Measurements from ENCODE around the gene TMEM8B.

Gene TMEM8B

DNA sequence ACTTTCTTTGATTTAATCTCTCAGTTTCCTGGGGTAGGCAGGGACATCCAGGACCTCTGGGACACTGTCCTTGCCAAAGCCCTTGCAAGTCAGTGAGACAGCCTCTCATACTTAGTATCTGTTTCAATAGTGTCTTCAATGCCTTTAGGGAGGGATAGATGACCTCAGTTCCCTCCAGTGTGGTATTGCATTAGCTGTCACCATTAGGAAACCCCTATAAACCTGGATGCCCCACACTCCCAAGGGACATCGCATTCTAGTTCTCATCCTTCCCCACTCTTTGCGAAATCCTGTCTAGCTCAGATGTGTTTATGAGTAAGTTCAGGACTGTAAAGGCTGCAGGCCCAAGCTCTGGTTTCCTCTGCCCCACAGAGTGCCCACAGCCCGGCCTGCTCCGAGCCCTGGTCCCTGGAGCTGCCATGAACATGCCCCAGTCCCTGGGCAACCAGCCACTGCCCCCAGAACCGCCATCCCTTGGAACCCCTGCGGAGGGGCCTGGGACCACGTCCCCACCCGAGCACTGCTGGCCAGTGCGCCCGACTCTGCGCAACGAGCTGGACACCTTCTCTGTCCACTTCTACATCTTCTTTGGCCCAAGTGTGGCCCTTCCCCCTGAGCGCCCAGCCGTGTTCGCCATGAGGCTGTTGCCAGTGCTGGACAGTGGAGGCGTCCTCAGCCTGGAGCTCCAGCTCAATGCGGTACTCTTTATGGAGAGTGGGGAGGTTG lies 13.2 kb downstream of the TMEM8B start:
- DNase-seq, result no peak

GRCh38 chr9:35842795-35843194 lies 13.8 kb downstream of the TMEM8B start:
- DNase-seq, result no peak

DNA sequence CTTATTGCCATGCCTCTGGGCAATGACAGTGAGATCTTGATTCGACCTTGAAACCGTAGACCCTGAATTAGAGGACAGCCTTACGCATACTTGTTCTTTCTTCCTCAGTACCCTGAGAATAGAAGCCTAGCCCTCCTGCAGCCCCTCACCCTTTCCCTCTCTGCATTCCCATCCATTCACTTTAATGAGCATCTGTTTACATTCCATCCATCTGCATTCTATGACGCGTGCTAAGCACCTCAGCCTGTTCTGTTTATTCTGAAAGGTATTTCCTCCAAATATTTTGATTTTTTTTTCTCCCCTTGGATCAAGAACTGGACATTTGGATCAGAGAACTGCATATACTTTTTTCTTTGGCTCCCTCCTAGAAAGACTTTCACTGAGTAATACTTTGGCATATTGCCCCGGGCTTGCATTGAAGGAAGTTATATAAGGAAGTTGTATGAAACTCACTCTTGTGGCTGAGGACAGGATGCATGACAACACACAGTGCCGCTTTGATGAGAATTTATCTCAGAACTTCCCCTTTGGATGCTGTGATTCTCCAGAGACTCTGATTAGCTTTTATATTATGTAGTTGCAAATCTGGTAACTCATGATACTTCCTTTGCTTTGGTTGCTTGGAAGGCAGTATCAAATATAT lies 15.7 kb downstream of the TMEM8B start:
- peak in 1 of 2 experiments; percentile 15 for DNase-seq

- no peak for DNase-seq
Measured at GRCh38 chr9:35845824-35846771, 17.1 kb downstream of the TMEM8B start.

- no peak for DNase-seq
Measured at GRCh38 chr9:35847792-35848572, 19.0 kb downstream of the TMEM8B start.

DNA sequence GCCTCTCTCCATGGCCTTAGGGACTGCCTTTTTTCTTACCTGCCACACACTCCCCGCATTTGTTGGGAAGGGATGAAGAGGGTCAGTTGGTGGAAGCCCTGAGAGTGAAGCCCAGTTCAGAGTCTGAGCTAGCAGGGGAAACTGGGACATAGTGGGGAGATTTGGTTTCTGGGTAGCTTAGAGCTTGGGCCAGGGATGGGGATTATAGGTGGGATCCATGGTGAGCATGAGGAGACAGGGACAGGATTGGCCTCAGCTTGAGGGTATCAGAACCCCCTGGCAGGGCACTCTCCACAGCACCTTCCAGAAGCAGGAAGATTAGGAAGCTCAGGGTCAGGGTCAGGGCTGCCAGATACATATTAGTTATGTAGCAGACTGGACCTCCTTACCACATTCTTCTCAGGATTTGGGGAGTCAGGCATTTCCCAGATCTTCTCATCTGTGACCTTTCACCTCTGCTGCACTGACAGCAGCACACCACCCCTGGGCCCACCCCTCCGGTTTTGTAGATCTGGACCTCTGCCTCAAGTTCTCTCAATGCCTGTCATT lies 23.3 kb downstream of the TMEM8B start:
- no peak for DNase-seq

DNA sequence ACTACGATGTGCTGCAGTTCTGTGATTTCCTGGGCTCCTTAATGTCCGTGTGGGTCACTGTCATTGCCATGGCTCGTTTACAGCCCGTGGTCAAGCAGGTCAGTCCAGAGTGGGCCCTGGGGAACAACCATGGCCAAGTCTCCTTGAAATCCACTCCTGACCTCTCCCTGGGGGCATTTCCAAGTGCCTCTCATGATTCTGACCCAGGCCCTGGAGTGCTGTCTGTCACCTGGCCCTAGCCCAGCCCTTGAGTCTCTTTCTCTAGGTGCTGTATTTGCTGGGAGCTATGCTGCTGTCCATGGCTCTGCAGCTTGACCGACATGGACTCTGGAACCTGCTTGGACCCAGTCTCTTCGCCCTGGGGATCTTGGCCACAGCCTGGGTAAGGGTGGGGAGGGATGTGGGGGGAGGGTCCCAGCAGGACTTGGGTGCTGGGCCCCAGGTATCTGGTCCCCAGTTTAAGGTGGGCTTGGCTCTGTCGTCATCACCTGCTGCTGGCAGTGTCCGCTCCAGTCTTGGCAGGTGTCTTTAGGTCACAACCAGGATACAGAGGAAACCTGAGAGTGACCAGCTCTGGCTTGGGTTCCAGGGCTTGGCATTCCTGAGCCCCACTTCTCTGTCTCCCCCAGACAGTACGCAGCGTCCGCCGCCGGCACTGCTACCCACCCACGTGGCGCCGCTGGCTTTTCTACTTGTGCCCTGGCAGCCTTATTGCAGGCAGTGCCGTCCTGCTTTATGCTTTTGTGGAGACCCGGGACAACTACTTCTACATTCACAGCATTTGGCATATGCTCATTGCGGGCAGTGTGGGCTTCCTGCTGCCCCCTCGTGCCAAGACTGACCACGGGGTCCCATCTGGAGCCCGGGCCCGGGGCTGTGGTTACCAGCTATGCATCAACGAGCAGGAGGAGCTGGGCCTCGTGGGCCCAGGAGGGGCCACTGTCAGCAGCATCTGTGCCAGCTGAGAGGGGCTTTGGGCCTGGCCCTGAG lies 24.1 kb downstream of the TMEM8B start:
- DNase-seq, result no peak

- DNase-seq, result no peak
Measured at GRCh38 chr9:35854091-35854762, 25.2 kb downstream of the TMEM8B start.

DNA sequence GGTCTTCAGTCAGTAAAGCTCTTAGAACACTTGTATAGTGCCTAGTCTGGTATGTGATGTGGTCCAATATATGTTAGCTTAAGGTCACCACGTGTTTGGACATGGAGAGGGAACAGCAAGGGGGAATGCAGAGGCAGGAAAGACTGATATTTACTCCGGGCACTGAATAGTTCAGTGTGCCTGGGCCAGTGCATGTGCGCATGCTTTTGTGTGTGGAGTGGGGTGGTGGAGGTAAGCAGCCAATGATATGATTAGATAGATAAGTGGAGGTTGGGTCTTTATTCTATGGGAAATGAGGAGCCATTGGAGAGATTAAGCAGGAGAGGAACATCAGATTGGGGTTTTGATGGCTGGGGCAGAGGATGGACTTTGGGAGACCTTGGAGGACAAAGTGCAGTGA lies 27.2 kb downstream of the TMEM8B start:
- no peak for DNase-seq

DNA sequence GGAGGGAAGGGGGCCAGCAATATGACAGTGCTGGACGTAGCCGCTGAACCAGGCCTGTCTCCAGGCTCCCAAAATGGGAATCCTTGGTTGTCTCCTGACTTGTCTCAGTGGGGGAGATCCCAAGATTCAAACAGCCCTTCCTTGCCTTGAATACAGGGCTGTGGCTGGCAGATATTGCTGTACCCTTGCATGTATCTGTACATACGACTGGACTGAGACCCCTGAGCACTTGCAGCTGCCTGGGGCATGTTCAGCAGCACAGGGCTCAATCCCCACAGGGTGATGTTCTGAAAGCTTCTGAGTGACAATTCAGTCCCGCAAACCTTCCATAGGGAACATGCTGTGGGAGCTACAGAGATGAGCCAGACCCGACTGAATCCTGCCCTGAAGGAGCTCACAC lies 27.9 kb downstream of the TMEM8B start:
- DNase-seq, result no peak

DNA sequence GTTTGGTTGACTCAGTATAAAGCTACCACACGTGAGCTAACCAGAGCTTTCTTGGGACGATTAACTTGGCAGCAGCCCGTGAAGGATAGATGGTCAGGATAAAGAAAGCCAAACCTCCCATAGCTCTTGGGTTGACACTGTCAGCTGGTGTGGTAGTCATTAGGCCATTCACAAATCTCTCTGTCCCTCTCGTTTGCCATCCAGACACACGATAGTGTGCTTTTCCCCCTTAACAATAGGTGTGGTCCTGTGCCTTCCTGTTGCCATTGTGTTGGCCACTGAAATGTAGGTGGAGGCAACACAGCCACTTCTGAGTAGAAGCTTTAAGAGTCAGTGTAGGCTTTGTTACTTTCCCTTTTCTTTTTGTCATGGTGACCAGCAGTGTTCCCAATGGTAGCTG lies 29.4 kb downstream of the TMEM8B start:
- DNase-seq, result no peak

DNA sequence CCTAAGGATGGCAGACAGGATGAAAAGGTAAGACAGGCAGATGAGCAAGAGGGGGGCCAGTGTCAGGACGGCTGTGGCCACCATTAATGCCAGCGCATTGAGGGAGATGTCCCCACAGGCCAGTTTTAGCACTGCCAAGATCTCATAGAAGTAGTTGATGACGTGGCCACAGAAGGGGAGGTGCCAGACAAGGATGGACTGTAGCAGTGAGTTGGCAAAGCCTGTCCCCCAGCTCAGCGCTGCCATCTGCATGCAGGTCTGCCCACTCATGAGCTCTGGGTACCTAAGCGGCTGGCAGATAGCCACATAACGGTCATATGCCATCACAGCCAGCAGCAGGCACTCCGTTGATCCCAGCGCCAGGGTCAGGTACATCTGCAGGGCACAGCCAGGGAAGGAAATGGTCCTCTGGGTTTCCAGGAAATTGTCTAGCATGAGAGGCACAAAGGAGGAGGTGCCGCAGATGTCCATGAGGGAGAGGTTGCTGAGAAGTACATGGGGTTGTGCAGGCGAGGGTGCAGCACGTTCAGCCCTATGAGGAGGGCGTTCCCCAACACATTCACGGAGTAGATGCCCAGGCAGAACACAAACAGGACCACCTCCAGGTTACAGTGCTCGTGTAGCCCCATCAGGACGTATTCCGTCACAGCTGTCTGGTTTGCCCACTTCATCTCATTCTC lies 30.4 kb downstream of the TMEM8B start:
- peak in 1 of 2 experiments; percentile 16 for DNase-seq

DNA sequence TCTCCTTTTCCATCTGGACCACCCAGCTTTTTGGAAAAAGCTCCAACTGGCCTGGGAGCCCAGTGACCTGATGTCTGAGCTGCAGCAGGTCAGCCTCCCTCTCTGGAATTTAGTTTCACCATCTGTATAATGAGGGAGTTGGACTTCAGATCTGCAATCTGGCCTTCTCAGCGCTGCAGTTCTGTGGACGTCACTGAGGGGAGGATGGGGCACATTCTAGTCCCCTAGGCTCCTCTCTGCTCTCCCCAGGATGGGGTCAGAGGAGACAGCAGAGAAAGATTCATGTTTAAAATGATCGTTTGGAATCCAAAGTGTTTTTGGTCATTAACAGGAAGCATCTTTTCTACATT lies 30.9 kb downstream of the TMEM8B start:
- no peak for DNase-seq

DNA sequence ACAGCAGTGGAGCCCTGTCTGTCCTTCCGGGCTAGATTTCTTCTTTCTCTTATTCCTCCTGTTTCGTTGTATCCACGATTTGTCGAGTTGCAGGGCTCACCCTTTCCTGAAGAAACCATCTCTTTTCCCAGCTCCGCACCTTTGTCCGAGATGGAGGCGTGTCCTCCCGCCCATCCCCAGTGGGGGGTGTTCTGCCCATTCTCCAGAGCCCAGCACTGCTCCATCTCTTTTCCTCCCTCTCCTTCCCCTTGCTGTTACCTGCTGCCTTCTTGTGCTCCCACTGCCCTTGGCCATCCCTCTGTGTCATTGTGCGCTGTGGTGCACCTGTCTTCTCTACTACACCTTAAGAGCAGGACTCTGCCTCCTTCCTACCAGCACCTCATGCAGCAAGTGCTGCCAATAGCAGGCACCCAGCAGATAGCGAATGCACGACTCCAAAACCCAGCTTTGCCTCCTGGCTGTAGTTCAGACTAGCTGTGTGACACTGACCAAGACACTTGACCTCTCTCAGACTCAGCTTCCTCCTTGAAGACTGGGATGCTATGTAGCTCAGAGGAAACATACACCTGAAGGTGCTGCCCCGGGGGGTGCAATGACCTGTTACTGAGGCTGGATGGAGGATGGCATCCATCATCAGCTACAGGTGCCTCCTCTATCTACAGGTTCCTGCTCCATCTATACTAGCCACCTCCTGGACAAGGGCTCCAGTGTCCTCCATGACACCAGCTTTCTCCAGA lies 32.3 kb downstream of the TMEM8B start:
- no peak for DNase-seq

- DNase-seq, result no peak
Measured at GRCh38 chr9:35862328-35862727, 33.3 kb downstream of the TMEM8B start.

- DNase-seq, result no peak
Measured at GRCh38 chr9:35863583-35863982, 34.6 kb downstream of the TMEM8B start.

- DNase-seq, result no peak
Measured at GRCh38 chr9:35864695-35865255, 35.7 kb downstream of the TMEM8B start.

DNA sequence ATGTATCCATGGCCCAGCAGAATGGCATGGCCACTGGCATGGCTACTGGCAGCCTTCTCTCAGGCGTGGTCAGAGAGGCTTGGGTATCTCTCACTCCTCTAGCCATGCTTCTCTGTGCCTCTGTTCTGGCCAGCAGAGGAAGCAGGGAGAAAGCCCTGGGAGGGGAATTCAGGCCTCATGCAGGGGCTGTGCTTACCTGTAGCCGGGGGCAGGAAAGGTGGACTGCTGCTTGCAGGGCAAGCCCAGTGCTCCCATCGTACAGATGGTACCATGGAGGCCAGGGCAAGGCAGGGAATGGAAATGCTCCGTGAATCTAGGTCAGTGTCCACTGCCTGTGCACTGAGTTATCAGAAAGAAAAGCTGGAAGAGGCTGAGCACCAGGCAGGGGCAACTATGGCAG lies 38.5 kb downstream of the TMEM8B start:
- DNase-seq, result no peak

DNA sequence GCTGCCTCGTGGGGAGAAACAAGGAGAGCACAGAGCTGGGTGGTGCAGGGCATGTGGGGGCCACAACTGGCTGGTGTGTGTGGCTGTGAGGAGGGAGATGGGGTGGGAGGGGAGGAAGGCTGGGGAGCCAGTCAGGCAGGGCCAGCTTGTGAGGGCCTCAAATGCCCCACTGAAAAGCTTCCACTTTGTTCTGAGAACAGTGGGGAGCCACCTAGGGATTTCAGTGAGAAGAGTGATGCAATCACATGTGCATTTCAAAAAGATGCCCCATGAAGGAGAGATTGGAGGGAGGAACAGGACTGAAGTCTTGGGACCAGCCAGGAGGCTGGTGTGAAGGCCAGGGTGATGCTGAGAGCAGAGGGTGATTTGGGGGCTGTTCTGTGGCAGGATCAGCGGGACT lies 39.9 kb downstream of the TMEM8B start:
- no peak for DNase-seq

Measured in NCI-H446 (cell line).